H9 (cell line): ENCODE data around the gene MRC1. TPM values are rescaled to one million over a fixed set of nuclear protein-coding genes. Genes with fewer than 3 reads are reported as not detected.

Source experiments
- DNase-seq: peaks from one replicate; pipeline ENCODE4 v3.0.0-alpha.2; 2017
- H2AFZ ChIP-seq: one replicate; pipeline ENCODE4 v1.6.1; 2013; ENCODE audit warnings: mild to moderate bottlenecking, low read length, control low read depth, moderate library complexity
- H2AK5ac ChIP-seq: 2 replicates; pipeline ENCODE4 v1.6.1; 2013; ENCODE audit warnings: low read length, control low read depth, mixed read lengths; ENCODE audit not compliant: insufficient read length
- H2BK120ac ChIP-seq: one replicate; pipeline ENCODE4 v1.6.1; 2013; ENCODE audit warnings: low read depth, mild to moderate bottlenecking, low read length, control low read depth, inconsistent platforms; ENCODE audit not compliant: poor library complexity, severe bottlenecking
- H2BK12ac ChIP-seq: 2 replicates; pipeline ENCODE4 v1.6.1; 2013; ENCODE audit warnings: low read length, control low read depth, mixed read lengths, low read depth; ENCODE audit not compliant: insufficient read length
- H2BK15ac ChIP-seq: 2 replicates; pipeline ENCODE4 v1.6.1; 2013; ENCODE audit warnings: low read depth, low read length, control low read depth
- H2BK20ac ChIP-seq: one replicate; pipeline ENCODE4 v1.6.1; 2013; ENCODE audit warnings: low read depth, mild to moderate bottlenecking, low read length, control low read depth, inconsistent platforms; ENCODE audit not compliant: poor library complexity, severe bottlenecking
- H2BK5ac ChIP-seq: 2 replicates; pipeline ENCODE4 v1.6.1; 2013; ENCODE audit warnings: low read length, control low read depth, mixed read lengths; ENCODE audit not compliant: insufficient read length
- H3K14ac ChIP-seq: 2 replicates; pipeline ENCODE4 v1.6.1; 2013; ENCODE audit warnings: low read length, control low read depth; ENCODE audit not compliant: insufficient read depth
- H3K18ac ChIP-seq: 2 replicates; pipeline ENCODE4 v1.6.1; 2013; ENCODE audit warnings: low read depth, mild to moderate bottlenecking, mixed read lengths, low read length, control low read depth; ENCODE audit not compliant: insufficient read length
- H3K23ac ChIP-seq: 2 replicates; pipeline ENCODE4 v1.6.1; 2013; ENCODE audit warnings: low read length, control low read depth, mixed read lengths, low read depth; ENCODE audit not compliant: insufficient read length
- H3K23me2 ChIP-seq: 2 replicates; pipeline ENCODE4 v1.6.1; 2013; ENCODE audit warnings: low read depth, mild to moderate bottlenecking, mixed read lengths, low read length, control low read depth; ENCODE audit not compliant: insufficient read length, poor library complexity, severe bottlenecking
- H3K27ac ChIP-seq: 2 replicates; pipeline ENCODE4 v1.5.1; 2013; ENCODE audit warnings: low read length, control low read depth, mixed read lengths, low read depth; ENCODE audit not compliant: insufficient read length
- H3K27me3 ChIP-seq: 2 replicates; pipeline ENCODE4 v1.6.1; 2013; ENCODE audit warnings: low read length, control low read depth, inconsistent platforms; ENCODE audit not compliant: insufficient read depth
- H3K4ac ChIP-seq: 2 replicates; pipeline ENCODE4 v1.6.1; 2013; ENCODE audit warnings: low read depth, mild to moderate bottlenecking, control low read depth, inconsistent platforms, low read length, moderate library complexity
- H3K4me1 ChIP-seq: 2 replicates; pipeline ENCODE4 v1.6.1; 2013; ENCODE audit warnings: low read length, control low read depth, inconsistent platforms; ENCODE audit not compliant: insufficient read depth
- H3K4me2 ChIP-seq: 2 replicates; pipeline ENCODE4 v1.6.1; 2013; ENCODE audit warnings: low read length, control low read depth, mixed read lengths; ENCODE audit not compliant: insufficient read length, insufficient read depth
- H3K56ac ChIP-seq: 2 replicates; pipeline ENCODE4 v1.6.1; 2013; ENCODE audit warnings: low read depth, mild to moderate bottlenecking, mixed read lengths, low read length, control low read depth; ENCODE audit not compliant: insufficient read length
- H3K79me1 ChIP-seq: 2 replicates; pipeline ENCODE4 v1.6.1; 2013; ENCODE audit warnings: low read depth, mild to moderate bottlenecking, moderate library complexity, low read length, control low read depth, inconsistent platforms; ENCODE audit not compliant: insufficient read depth, poor library complexity, severe bottlenecking
- H3K79me2 ChIP-seq: 2 replicates; pipeline ENCODE4 v1.6.1; 2013; ENCODE audit warnings: low read length, control low read depth, inconsistent platforms; ENCODE audit not compliant: insufficient read depth
- H3K9ac ChIP-seq: 2 replicates; pipeline ENCODE4 v1.6.1; 2013; ENCODE audit warnings: low read length, control low read depth, mixed read lengths; ENCODE audit not compliant: insufficient read length; ENCODE audit errors: extremely low read depth
- H3K9me3 ChIP-seq: one replicate; pipeline ENCODE4 v1.6.1; 2013; ENCODE audit warnings: low read depth, low read length, inconsistent platforms; ENCODE audit not compliant: control insufficient read depth
- H3T11ph ChIP-seq: one replicate; pipeline ENCODE4 v1.6.1; 2013; ENCODE audit warnings: mild to moderate bottlenecking, low read length, control low read depth, inconsistent platforms
- H4K20me1 ChIP-seq: one replicate; pipeline ENCODE4 v1.6.1; 2013; ENCODE audit not compliant: control insufficient read depth, insufficient read length, insufficient read depth
- H4K5ac ChIP-seq: 2 replicates; pipeline ENCODE4 v1.6.1; 2013; ENCODE audit warnings: low read depth, mild to moderate bottlenecking, mixed read lengths, low read length, control low read depth; ENCODE audit not compliant: insufficient read length
- H4K8ac ChIP-seq: replicated peaks from 2 replicates; pipeline ENCODE4 v1.6.1; 2013; ENCODE audit warnings: low read length, control low read depth, mixed read lengths, low read depth; ENCODE audit not compliant: insufficient read length
- H4K91ac ChIP-seq: 2 replicates; pipeline ENCODE4 v1.6.1; 2013; ENCODE audit warnings: low read depth, mild to moderate bottlenecking, moderate library complexity, mixed read lengths, low read length, control low read depth; ENCODE audit not compliant: insufficient read length
- H3K27ac Mint-ChIP-seq, 3 experiments: 2 replicates in 2 of 3; 3 replicates in 1 of 3; pipeline ENCODE4 v1.8.0; 2020 to 2021; ENCODE audit warnings: mixed read lengths in 3 of 3, mild to moderate bottlenecking in 1 of 3, moderate library complexity in 1 of 3
- H3K27me3 Mint-ChIP-seq: 2 replicates; pipeline ENCODE4 v1.8.0; 2021; ENCODE audit warnings: low read depth, mild to moderate bottlenecking, moderate library complexity, mixed read lengths
- H3K36me3 Mint-ChIP-seq, 3 experiments: 2 replicates in 2 of 3; 3 replicates in 1 of 3; pipeline ENCODE4 v1.8.0; 2020 to 2021; ENCODE audit warnings: low read depth in 3 of 3, mixed read lengths in 3 of 3; ENCODE audit not compliant: insufficient read depth in 1 of 3
- H3K4me1 Mint-ChIP-seq, 2 experiments: 2 replicates each; pipeline ENCODE4 v1.8.0; 2020; ENCODE audit warnings: mixed read lengths in 2 of 2
- H3K4me3 Mint-ChIP-seq, 2 experiments: 2 replicates in 1 of 2; 3 replicates in 1 of 2; pipeline ENCODE4 v1.8.0; 2020 to 2021; ENCODE audit warnings: mild to moderate bottlenecking in 2 of 2, mixed read lengths in 2 of 2, moderate library complexity in 1 of 2
- H3K9me3 Mint-ChIP-seq, 2 experiments: 2 replicates in 1 of 2; 3 replicates in 1 of 2; pipeline ENCODE4 v1.8.0; 2020; ENCODE audit warnings: mild to moderate bottlenecking in 2 of 2, mixed read lengths in 2 of 2, moderate library complexity in 1 of 2
- total RNA-seq: library from RNA; stranded (reverse); gene quantifications from 2 replicates; pipeline ENCODE4 v1.2.1, GENCODE V29; 2021
- TF ChIP-seq, protein P1 (sequence below): fragments of 200-600 bp; sonication (generic); conservative IDR thresholded peaks from 3 replicates; pipeline ENCODE4 v1.8.0; 2021; ENCODE audit warnings: antibody characterized with exemption, mild to moderate bottlenecking

MRC1 gene
- total RNA-seq, 1 experiment from 2014 or later, result not detected

DNA sequence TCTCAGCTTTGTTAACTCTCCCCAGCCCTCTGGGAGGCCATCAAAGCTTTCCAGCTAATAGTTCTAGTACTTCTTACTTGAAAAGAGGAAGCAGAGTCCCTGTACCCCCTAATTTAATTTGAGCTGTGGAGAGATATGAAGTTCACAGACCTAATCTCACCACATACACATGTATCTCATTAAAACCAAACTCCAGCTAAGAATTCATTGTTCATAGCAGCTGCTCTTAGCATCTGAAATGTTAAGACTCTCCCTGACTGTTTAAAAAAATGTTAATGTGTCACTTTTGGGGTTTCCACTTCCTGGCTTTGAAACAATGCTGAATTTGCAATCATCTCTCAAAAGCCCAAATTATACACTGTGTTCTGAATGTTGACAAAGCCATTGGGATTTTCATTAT, 16.2 kb upstream of the MRC1 start:
- no peak overlapping the region for H2BK15ac ChIP-seq
- no peak overlapping the region for H3K14ac ChIP-seq
- no peaks in the 10 kb centered on the region for H3K79me2 ChIP-seq
- Mint-ChIP-seq H3K9me3 (peaks cover 4 to 6% of the 10 kb centered on the region in 2 experiments; a peak in 3 of 5 replicates), H3K4me3 (no peak overlapping the region), H3K4me1 (no peaks in the 10 kb centered on the region), H3K36me3 (peaks cover 0 to 10% (median 4%) of the 10 kb centered on the region in 3 experiments; a peak in 2 of 7 replicates), H3K27me3 (no peaks in the 10 kb centered on the region), H3K27ac (no peak overlapping the region; a peak in 1 of 7 replicates)
- no peaks in the 10 kb centered on the region for H3K79me1 ChIP-seq
- no peak overlapping the region for H3T11ph ChIP-seq
- no peak overlapping the region for H4K5ac ChIP-seq
- H4K20me1 ChIP-seq, result no peaks in the 10 kb centered on the region
- no peak overlapping the region for H3K4me2 ChIP-seq
- H2AFZ ChIP-seq, result no peak overlapping the region
- no peak overlapping the region for H4K91ac ChIP-seq
- TF ChIP-seq, protein P1, sequence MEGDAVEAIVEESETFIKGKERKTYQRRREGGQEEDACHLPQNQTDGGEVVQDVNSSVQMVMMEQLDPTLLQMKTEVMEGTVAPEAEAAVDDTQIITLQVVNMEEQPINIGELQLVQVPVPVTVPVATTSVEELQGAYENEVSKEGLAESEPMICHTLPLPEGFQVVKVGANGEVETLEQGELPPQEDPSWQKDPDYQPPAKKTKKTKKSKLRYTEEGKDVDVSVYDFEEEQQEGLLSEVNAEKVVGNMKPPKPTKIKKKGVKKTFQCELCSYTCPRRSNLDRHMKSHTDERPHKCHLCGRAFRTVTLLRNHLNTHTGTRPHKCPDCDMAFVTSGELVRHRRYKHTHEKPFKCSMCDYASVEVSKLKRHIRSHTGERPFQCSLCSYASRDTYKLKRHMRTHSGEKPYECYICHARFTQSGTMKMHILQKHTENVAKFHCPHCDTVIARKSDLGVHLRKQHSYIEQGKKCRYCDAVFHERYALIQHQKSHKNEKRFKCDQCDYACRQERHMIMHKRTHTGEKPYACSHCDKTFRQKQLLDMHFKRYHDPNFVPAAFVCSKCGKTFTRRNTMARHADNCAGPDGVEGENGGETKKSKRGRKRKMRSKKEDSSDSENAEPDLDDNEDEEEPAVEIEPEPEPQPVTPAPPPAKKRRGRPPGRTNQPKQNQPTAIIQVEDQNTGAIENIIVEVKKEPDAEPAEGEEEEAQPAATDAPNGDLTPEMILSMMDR, result no peak
- no peak overlapping the region for H2BK12ac ChIP-seq
- no peak overlapping the region for H3K27ac ChIP-seq
- H4K8ac ChIP-seq, result no peak overlapping the region
- H3K4ac ChIP-seq, result no peak overlapping the region
- no peak overlapping the region for H3K9ac ChIP-seq
- DNase-seq, result no peak
- no peak overlapping the region for H3K56ac ChIP-seq
- H2BK120ac ChIP-seq, result no peak overlapping the region
- no peaks in the 10 kb centered on the region for H3K9me3 ChIP-seq
- H2AK5ac ChIP-seq, result no peak overlapping the region
- no peak overlapping the region for H2BK5ac ChIP-seq
- H3K23me2 ChIP-seq, result no peaks in the 10 kb centered on the region
- H2BK20ac ChIP-seq, result no peak overlapping the region
- H3K27me3 ChIP-seq, result no peaks in the 10 kb centered on the region
- no peaks in the 10 kb centered on the region for H3K4me1 ChIP-seq
- H3K18ac ChIP-seq, result no peak overlapping the region
- no peak overlapping the region for H3K23ac ChIP-seq
